GM06990 (cell line): ENCODE data around the gene CELF6.
A peak's percentile ranks its signal among the peaks of the same experiment; 100 is the strongest.

Experiments
- DNase-seq: peaks from one replicate; pipeline ENCODE4 v3.0.0-alpha.2; 2011; ENCODE audit not compliant: insufficient read length; ENCODE audit errors: extremely low read depth
- H3K27me3 ChIP-seq: replicated peaks from 2 replicates; pipeline ENCODE4 v1.6.0; 2011; ENCODE audit warnings: low read length; ENCODE audit not compliant: control insufficient read depth, insufficient read depth
- H3K36me3 ChIP-seq: 2 replicates; pipeline ENCODE4 v1.5.1; 2011; ENCODE audit warnings: low read length; ENCODE audit not compliant: control insufficient read depth, insufficient read depth
- H3K4me3 ChIP-seq: replicated peaks from 2 replicates; pipeline ENCODE4 v1.5.1; 2011; ENCODE audit warnings: low read depth, mild to moderate bottlenecking, control low read depth, low read length
- CTCF ChIP-seq: IDR thresholded peaks from 2 replicates; pipeline ENCODE4 v1.5.1; 2011; ENCODE audit warnings: low read length, control low read depth, mild to moderate bottlenecking, inconsistent platforms; ENCODE audit not compliant: insufficient read depth, poor library complexity, severe bottlenecking

The CELF6 gene

GRCh38 chr15:72238586-72238985 is 81.4 kb downstream of the CELF6 start:
- Histone ChIP-seq H3K27me3 (no peaks in the 10 kb centered on the region), H3K36me3 (peaks cover 16% of the 10 kb centered on the region), H3K4me3 (no peak overlapping the region)
- no peak for TF ChIP-seq CTCF
- DNase-seq: no peak

GRCh38 chr15:72237853-72238224 is 82.1 kb downstream of the CELF6 start:
- H3K36me3 ChIP-seq: peaks cover 13% of the 10 kb centered on the region
- DNase-seq: no peak
- H3K4me3 ChIP-seq: no peak overlapping the region
- H3K27me3 ChIP-seq: no peaks in the 10 kb centered on the region
- TF ChIP-seq CTCF: no peak

- H3K4me3 ChIP-seq: no peak overlapping the region; the same call in 1 of the 2 replicates
- DNase-seq: peak; percentile 36
- H3K27me3 ChIP-seq: no peaks in the 10 kb centered on the region
- TF ChIP-seq CTCF: no peak
- H3K36me3 ChIP-seq: peaks cover 9% of the 10 kb centered on the region
These were observed 82.7 kb downstream of the CELF6 start for GRCh38 chr15:72237029-72237852.

- DNase-seq: no peak
- no peak for TF ChIP-seq CTCF
- Histone ChIP-seq H3K4me3 (no peak overlapping the region), H3K36me3 (peaks cover 4% of the 10 kb centered on the region), H3K27me3 (no peaks in the 10 kb centered on the region)
These were observed 83.5 kb downstream of the CELF6 start for GRCh38 chr15:72236381-72237003.

GRCh38 chr15:72235298-72235697 is 84.7 kb downstream of the CELF6 start:
- TF ChIP-seq CTCF: no peak
- Histone ChIP-seq H3K27me3 (no peaks in the 10 kb centered on the region), H3K4me3 (no peak overlapping the region), H3K36me3 (no peaks in the 10 kb centered on the region; the same call in 1 of the 2 replicates)
- no peak for DNase-seq
